H1 (cell line): ENCODE data around the gene ANGEL2. TPM values are rescaled to one million over a fixed set of nuclear protein-coding genes. Genes with fewer than 3 reads are reported as not detected.

Source experiments
- BACH1 ChIP-seq: IDR thresholded peaks from 2 replicates; pipeline ENCODE4 v1.6.1; 2012; ENCODE audit warnings: low read length, improper control_type of control experiment
- SUZ12 ChIP-seq: fragments of 200-600 bp; sonication (generic); IDR thresholded peaks from 2 replicates; pipeline ENCODE4 v1.6.1; 2012; ENCODE audit warnings: mild to moderate bottlenecking, inconsistent platforms, low read length, moderate library complexity, mixed read lengths
- TAF1 ChIP-seq: IDR thresholded peaks from 2 replicates; pipeline ENCODE4 v1.6.1; 2011; ENCODE audit warnings: mild to moderate bottlenecking, low read depth, low read length
- polyA plus RNA-seq, 7 experiments: library from polyadenylated mRNA; depleted of rRNA in 3 of 7; stranded (reverse) in 5 of 7; unstranded in 2 of 7; fragments of >200 nt in 5 of 7; fragments of 200-250 nt in 2 of 7; gene quantifications; 1 replicate in 5 of 7; 2 replicates in 1 of 7; 4 replicates in 1 of 7; pipeline versions ENCODE4 v1.2.1 to v1.2.3, GENCODE V29; 2011 to 2013; ENCODE audit warnings: missing spikeins in 2 of 7, mixed read lengths in 2 of 7
- total RNA-seq: library from RNA; stranded (reverse); fragmentation: NEBNext Ultra II Directional; extraction: Animal tissue kit (Norgen Biotek cat#: 25700); gene quantifications from 2 replicates; pipeline ENCODE4 v1.2.1, GENCODE V29; 2021
- TF ChIP-seq, protein P1 (sequence below), 3 experiments: IDR thresholded peaks; 1 replicate in 2 of 3; 2 replicates in 1 of 3; pipeline versions ENCODE4 v1.5.1 to v1.6.1; 2011; ENCODE audit warnings: low read length in 3 of 3, mild to moderate bottlenecking in 3 of 3, inconsistent platforms in 2 of 3, low read depth in 1 of 3, moderate library complexity in 1 of 3; ENCODE audit not compliant: insufficient read depth in 1 of 3; ENCODE audit errors: control extremely low read depth in 1 of 3

ANGEL2 gene
- total and polyA plus RNA-seq, 2 of the 8 experiments (the other 6 are each of a cell fraction or from before 2014, with no cell fraction given), result 18.1 to 39.9 TPM

DNA sequence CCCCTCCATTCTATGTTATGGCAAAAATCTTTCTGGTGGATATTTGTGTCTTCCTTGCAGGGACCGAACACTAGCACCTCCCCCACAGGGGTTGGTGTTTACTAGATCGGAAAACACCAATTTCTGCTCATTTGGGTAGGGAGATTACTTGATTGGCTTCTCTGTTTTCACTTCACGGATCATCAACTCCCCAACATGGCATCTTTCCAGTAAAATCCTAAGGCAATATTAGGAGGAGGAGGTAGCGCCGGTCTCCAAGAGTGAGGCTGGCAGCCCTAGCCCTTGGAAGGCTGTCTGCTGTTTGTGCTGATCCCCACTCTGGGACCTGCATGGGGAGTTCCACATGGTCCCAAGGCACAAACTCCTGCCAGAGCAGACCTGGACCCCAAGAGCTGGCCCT, 53.2 kb downstream of the ANGEL2 start (continued):
- TF ChIP-seq, protein P1, sequence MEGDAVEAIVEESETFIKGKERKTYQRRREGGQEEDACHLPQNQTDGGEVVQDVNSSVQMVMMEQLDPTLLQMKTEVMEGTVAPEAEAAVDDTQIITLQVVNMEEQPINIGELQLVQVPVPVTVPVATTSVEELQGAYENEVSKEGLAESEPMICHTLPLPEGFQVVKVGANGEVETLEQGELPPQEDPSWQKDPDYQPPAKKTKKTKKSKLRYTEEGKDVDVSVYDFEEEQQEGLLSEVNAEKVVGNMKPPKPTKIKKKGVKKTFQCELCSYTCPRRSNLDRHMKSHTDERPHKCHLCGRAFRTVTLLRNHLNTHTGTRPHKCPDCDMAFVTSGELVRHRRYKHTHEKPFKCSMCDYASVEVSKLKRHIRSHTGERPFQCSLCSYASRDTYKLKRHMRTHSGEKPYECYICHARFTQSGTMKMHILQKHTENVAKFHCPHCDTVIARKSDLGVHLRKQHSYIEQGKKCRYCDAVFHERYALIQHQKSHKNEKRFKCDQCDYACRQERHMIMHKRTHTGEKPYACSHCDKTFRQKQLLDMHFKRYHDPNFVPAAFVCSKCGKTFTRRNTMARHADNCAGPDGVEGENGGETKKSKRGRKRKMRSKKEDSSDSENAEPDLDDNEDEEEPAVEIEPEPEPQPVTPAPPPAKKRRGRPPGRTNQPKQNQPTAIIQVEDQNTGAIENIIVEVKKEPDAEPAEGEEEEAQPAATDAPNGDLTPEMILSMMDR (IDR thresholded peaks at IDR 0.05; ENCODE audit: control extremely low read depth in 1 of 3, insufficient read depth in 1 of 3, low read depth in 1 of 3, low read length in 3 of 3), result no peak
- no peak for TF ChIP-seq SUZ12
- TF ChIP-seq BACH1, result no peak
- no peak for TF ChIP-seq TAF1
